Measurements from ENCODE around the gene FXYD1. TPM values are rescaled to one million over a fixed set of nuclear protein-coding genes. Genes with fewer than 3 reads are reported as not detected.

The FXYD1 gene
- total RNA-seq, 2 experiments from 2014 or later, result 0.57 to 11.5 TPM

DNA sequence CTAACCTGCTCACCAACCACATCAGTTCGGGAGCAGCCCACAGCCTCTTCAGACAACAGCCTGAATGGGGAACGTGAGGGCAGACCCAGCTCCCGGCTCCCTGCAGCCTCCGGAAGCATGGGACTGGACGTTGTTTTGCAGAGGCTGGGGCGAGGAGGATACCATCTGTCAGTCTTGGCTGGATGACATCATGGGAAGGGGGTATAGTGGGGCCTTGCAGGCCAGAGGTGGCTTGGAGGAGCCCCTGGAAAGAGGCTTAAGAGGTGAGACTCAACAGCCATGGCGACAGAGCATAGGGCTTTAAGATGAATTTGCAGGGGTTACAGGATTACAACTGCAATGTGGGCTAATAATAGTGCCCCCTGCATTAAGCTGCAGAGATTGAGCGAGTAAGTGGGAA, 21.5 kb upstream of the FXYD1 start:
- Histone ChIP-seq H3K4me1 (ENCODE audit: insufficient read depth, low read length, poor library complexity, severe bottlenecking) (no peaks in the 10 kb centered on the region), H3K79me2 (ENCODE audit: insufficient read depth, low read depth, low read length) (no peaks in the 10 kb centered on the region), H3K4me2 (ENCODE audit: low read length) (no peak overlapping the region), H2AFZ (ENCODE audit: low read length) (no peak overlapping the region), H3K36me3 (ENCODE audit: insufficient read depth, low read length) (no peaks in the 10 kb centered on the region), H3K27ac (ENCODE audit: low read depth, low read length, poor library complexity, severe bottlenecking) (no peak overlapping the region), H3K4me3 (ENCODE audit: low read depth, low read length, poor library complexity, severe bottlenecking) (no peak overlapping the region), H3K9me3 (ENCODE audit: low read length) (no peaks in the 10 kb centered on the region), H3K9me2 (ENCODE audit: insufficient read depth, low read length) (no peaks in the 10 kb centered on the region), H4K20me1 (ENCODE audit: insufficient read depth, low read length) (no peaks in the 10 kb centered on the region)
- no TSS peak for BruUV-seq (replicated peaks)
- CTCF ChIA-PET (ENCODE audit: unreplicated experiment), result no interaction called here
- TF ChIP-seq, protein P1, sequence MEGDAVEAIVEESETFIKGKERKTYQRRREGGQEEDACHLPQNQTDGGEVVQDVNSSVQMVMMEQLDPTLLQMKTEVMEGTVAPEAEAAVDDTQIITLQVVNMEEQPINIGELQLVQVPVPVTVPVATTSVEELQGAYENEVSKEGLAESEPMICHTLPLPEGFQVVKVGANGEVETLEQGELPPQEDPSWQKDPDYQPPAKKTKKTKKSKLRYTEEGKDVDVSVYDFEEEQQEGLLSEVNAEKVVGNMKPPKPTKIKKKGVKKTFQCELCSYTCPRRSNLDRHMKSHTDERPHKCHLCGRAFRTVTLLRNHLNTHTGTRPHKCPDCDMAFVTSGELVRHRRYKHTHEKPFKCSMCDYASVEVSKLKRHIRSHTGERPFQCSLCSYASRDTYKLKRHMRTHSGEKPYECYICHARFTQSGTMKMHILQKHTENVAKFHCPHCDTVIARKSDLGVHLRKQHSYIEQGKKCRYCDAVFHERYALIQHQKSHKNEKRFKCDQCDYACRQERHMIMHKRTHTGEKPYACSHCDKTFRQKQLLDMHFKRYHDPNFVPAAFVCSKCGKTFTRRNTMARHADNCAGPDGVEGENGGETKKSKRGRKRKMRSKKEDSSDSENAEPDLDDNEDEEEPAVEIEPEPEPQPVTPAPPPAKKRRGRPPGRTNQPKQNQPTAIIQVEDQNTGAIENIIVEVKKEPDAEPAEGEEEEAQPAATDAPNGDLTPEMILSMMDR (conservative IDR thresholded peaks at IDR 0.05; ENCODE audit: low read length), result no peak
- TF ChIP-seq EZH2phosphoT487 (IDR thresholded peaks at IDR 0.05; ENCODE audit: borderline replicate concordance, low read depth, low read length), result no peak
- POLR2A ChIA-PET, result interaction anchor here (0.5 kb wide), 1 partner anchor 125 kb away, joined by 3 read pairs; no protein-coding TSS in a partner anchor
- intact Hi-C loops (cut with micrococcal nuclease; ENCODE audit: unreplicated experiment), result no loop called here
- DNase-seq (ENCODE audit: low spot score), result no peak

DNA sequence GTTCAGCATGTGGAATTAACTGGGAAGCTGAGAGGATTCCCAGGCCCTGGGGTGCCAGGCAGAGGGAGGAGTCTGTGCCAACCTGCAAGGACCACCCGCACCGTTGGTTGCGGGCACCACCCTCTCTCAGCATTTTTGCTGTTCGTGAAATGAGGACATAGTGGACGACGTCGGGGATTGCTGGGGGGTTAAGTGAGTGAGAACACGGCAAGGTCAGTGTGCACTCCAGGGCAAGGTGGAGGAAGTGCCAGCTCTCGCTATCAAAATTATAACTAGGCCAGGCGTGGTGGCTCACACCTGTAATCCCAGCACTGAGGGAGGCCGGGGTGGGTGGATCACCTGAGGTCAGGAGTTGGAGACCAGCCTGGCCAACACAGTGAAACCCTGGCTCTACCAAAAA, 20.8 kb upstream of the FXYD1 start:
- Histone ChIP-seq H3K4me3 (ENCODE audit: low read depth, low read length, poor library complexity, severe bottlenecking) (no peak overlapping the region), H3K9me2 (ENCODE audit: insufficient read depth, low read length) (no peaks in the 10 kb centered on the region), H3K9me3 (ENCODE audit: low read length) (no peaks in the 10 kb centered on the region), H2AFZ (ENCODE audit: low read length) (no peak overlapping the region), H3K27ac (ENCODE audit: low read depth, low read length, poor library complexity, severe bottlenecking) (no peak overlapping the region), H3K4me2 (ENCODE audit: low read length) (no peak overlapping the region), H3K4me1 (ENCODE audit: insufficient read depth, low read length, poor library complexity, severe bottlenecking) (no peaks in the 10 kb centered on the region), H3K36me3 (ENCODE audit: insufficient read depth, low read length) (no peaks in the 10 kb centered on the region), H4K20me1 (ENCODE audit: insufficient read depth, low read length) (no peaks in the 10 kb centered on the region), H3K79me2 (ENCODE audit: insufficient read depth, low read depth, low read length) (no peaks in the 10 kb centered on the region)
- DNase-seq (ENCODE audit: low spot score), result no peak
- ChIA-PET POLR2A (interaction anchor here (0.5 kb wide), 1 partner anchor 125 kb away, joined by 3 read pairs; no protein-coding TSS in a partner anchor), CTCF (ENCODE audit: unreplicated experiment) (no interaction called here)
- BruUV-seq (replicated peaks), result no TSS peak
- TF ChIP-seq, protein P1 (conservative IDR thresholded peaks at IDR 0.05; ENCODE audit: low read length), result no peak
- no peak for TF ChIP-seq EZH2phosphoT487 (IDR thresholded peaks at IDR 0.05; ENCODE audit: borderline replicate concordance, low read depth, low read length)
- intact Hi-C loops (cut with micrococcal nuclease; ENCODE audit: unreplicated experiment), result no loop called here

DNA sequence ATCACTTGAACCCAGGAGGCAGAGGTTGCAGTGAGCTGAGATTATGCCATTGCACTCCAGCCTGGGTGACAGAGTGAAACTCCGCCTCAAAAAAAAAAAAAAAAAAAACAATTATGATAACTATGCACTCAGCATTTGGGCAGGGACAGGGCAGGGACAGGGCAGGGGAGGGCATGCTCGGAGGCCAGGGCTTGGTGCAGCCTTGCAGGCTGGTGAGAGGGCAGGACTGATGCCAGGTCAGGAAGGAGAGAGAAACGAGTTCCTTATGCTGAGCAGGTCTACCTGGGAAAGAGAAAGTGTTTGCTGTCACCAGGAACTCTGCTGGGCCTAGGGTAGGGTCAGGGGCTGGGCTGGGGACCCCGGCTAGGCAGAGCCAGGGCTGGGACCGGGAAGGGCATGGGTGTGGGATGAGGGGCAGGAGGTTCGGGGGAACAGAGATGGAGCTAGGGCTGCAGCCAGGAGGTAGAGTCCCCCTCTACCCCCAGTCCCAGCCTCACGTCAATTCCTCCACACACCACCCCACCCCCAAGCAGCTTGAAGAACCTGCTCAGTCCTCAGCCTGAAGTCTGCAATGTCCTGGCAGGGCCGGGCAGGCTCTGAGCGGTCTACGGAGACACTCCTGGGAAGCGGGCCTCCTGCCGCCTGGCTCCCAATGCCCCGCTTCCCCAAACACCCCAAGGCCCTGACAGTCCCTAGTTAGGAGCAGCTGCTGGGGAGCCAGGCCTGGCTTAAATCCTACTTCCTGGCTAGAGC, 20.2 kb upstream of the FXYD1 start:
- no peaks in the 10 kb centered on the region for H3K9me3 ChIP-seq (ENCODE audit: low read length)
- no peaks in the 10 kb centered on the region for H3K4me1 ChIP-seq (ENCODE audit: insufficient read depth, low read length, poor library complexity, severe bottlenecking)
- TF ChIP-seq EZH2phosphoT487 (IDR thresholded peaks at IDR 0.05; ENCODE audit: borderline replicate concordance, low read depth, low read length), result no peak
- TF ChIP-seq, protein P1 (conservative IDR thresholded peaks at IDR 0.05; ENCODE audit: low read length), result no peak
- no peak overlapping the region for H2AFZ ChIP-seq (ENCODE audit: low read length)
- H3K4me3 ChIP-seq (ENCODE audit: low read depth, low read length, poor library complexity, severe bottlenecking), result no peak overlapping the region
- ChIA-PET POLR2A (no interaction called here), CTCF (ENCODE audit: unreplicated experiment) (no interaction called here)
- no TSS peak for BruUV-seq (replicated peaks)
- no peak overlapping the region for H3K27ac ChIP-seq (ENCODE audit: low read depth, low read length, poor library complexity, severe bottlenecking)
- no peak overlapping the region for H3K4me2 ChIP-seq (ENCODE audit: low read length)
- no peaks in the 10 kb centered on the region for H3K79me2 ChIP-seq (ENCODE audit: insufficient read depth, low read depth, low read length)
- no peaks in the 10 kb centered on the region for H3K36me3 ChIP-seq (ENCODE audit: insufficient read depth, low read length)
- H4K20me1 ChIP-seq (ENCODE audit: insufficient read depth, low read length), result no peaks in the 10 kb centered on the region
- intact Hi-C loops (cut with micrococcal nuclease; ENCODE audit: unreplicated experiment), result no loop called here
- DNase-seq (ENCODE audit: low spot score), result no peak
- H3K9me2 ChIP-seq (ENCODE audit: insufficient read depth, low read length), result no peaks in the 10 kb centered on the region
